Right lobe of liver (tissue), 4 donors: ENCODE results near the gene DAGLA.

Source experiments
- POLR2A ChIP-seq: fragments of 450-650 bp; IDR thresholded peaks from one replicate; pipeline ENCODE4 v1.6.1; 2017; ENCODE audit warnings: antibody characterized with exemption, mild to moderate bottlenecking
- TF ChIP-seq, protein P1 (sequence below), 4 donors: fragments of 200-600 bp in 3 of 4; fragments of 450-650 bp in 1 of 4; IDR thresholded peaks; one replicate each; pipeline versions ENCODE4 v1.5.1 to v1.8.0; 2016 to 2022; ENCODE audit warnings: antibody characterized with exemption in 4 of 4, mild to moderate bottlenecking in 2 of 4
- donor health status: DM: no; HTN: no; CAD: no.
- donor health status: DM: no; HTN: no; CAD: no.
- donor health status: DM: no; HTN: yes; CAD: no.

DNA sequence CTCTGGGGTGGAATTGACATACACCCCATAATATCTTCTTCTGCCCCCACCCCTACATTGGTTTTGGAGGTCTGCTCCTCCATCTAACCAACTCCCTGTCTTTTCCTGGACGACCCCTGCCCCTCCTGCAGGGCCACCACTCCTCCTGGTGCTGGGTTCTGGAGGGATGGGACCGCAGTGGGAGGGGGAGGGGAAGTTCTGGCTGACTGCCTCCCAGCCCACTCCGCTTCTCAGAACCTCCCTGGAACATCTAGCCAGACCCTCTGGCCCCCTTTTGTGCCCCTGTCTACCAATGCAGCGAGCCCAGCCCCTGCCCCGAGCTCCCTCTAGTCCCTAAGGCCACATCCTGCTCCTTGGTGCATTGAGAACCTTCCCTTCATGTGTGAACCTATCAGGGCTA lies 73.5 kb downstream of the DAGLA start:
- TF ChIP-seq POLR2A, result no peak
- TF ChIP-seq, protein P1, sequence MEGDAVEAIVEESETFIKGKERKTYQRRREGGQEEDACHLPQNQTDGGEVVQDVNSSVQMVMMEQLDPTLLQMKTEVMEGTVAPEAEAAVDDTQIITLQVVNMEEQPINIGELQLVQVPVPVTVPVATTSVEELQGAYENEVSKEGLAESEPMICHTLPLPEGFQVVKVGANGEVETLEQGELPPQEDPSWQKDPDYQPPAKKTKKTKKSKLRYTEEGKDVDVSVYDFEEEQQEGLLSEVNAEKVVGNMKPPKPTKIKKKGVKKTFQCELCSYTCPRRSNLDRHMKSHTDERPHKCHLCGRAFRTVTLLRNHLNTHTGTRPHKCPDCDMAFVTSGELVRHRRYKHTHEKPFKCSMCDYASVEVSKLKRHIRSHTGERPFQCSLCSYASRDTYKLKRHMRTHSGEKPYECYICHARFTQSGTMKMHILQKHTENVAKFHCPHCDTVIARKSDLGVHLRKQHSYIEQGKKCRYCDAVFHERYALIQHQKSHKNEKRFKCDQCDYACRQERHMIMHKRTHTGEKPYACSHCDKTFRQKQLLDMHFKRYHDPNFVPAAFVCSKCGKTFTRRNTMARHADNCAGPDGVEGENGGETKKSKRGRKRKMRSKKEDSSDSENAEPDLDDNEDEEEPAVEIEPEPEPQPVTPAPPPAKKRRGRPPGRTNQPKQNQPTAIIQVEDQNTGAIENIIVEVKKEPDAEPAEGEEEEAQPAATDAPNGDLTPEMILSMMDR (IDR thresholded peaks at IDR 0.05), result no peak
